GM18511 (cell line): Measurements from ENCODE around the gene LNP1.

Experiments used
- ATAC-seq: cut with Tn5 transposase; IDR thresholded peaks from one replicate; pipeline ENCODE4 v1.9.1; 2021; ENCODE audit warnings: mild to moderate bottlenecking, moderate library complexity; ENCODE audit not compliant: unreplicated experiment

LNP1 gene

DNA sequence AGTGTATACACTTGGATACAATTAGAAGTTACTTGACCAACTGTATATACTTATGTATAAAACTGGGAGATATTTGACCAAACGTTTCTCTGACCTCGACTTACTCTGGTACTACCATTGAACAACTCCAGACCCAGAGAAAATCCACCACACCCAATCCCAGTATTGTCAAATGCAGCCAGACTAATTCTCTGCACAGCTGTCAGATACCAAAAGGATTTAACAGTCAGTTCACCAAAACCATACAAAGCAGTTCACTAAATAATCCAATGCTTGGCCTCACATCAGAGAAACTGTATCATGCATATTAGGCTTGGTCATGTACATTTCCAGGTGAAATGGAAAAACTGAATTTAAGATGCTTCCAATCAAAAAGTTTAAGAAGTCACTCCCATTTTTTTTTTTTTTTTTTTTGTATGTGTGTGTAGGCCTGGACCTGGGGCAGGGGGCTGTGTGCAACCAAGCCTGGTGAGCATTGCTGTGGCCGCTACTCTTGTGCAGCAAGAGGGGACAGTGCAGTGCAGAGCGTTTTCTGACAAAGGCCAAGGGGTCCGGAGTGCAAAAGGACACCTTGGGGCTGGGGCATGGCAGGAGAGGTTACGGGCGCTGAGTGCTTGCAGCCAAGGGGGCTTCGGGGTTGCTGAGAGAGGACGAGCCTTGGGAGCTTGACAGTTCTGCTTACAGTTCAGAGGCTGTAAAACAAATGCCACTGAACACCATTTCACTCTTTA is 1.8 kb upstream of the LNP1 start:
- no peak for ATAC-seq

DNA sequence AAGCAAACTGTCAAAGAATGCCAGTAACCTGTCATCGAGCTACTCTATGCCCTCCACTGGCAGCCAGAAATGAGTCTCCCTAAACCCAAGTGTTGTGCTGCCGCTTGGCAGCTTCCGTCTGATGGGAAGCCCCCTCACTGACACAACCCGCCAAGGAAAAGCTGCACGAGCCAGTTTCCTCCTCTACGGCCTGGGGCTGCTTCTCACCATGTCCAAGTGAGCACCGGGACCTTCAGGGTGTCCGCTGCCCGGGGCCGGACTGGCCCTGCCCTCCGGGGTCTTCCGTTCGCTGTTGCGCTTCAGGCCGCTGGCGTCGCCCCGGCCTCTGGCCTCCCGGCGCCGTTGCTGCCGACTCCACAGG is 940 bp upstream of the LNP1 start:
- peak; percentile 9 for ATAC-seq

DNA sequence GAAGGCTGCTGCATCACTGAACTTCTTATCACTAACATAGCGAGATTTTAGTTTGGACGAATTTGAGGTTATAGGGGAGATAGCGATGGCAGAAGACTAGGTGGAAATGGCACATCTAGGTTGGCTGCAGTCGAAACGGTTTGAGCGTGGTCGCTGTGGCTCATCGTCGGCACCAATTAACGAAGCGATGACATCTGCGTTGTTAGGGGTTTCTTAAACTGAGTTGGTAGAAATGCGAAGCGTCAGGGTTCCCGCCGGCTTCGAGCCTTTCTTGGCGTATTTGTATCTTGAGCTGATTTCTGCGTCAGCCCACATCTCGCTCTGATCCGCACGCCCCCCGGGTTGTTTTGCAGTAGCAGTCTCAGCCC is 319 bp downstream of the LNP1 start:
- peak; percentile 22 for ATAC-seq

DNA sequence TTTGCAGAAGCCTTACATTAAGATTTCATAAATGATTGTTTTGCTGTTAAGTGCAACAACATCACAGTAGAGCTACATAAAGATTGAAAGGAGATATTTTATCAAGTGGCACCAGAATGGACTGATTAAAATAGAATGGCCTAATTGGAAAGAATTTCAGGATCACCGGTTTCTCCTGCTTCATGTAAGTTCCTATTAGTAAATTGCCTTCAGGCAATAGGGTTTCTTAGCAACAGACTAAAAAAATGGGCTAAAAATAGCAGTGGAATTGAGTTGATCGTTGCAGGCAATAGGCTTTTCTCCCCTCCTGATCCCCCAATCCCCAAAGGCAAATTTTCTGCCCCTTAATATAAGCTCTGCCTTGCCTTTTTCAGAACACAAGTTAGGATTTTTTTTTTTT is 917 bp downstream of the LNP1 start:
- ATAC-seq: no peak

DNA sequence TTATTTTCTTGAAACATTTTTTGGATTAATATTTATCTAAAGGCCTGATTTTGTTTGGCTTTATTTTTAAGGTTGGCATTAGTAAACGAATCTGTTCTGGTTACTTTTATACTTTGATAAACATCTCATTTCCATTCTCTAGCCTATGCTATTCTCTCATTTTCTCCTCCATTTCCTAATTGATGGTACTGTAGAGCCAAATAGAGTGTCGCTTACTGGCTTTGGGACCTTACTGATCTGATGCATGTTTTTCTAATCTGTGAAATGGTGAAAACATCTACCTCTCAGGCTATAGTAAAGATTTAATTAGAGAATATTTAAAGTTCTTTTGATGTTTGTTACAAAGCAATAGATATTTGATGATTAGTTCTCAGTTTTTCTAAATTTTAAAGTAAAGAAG is 1.6 kb downstream of the LNP1 start:
- no peak for ATAC-seq

DNA sequence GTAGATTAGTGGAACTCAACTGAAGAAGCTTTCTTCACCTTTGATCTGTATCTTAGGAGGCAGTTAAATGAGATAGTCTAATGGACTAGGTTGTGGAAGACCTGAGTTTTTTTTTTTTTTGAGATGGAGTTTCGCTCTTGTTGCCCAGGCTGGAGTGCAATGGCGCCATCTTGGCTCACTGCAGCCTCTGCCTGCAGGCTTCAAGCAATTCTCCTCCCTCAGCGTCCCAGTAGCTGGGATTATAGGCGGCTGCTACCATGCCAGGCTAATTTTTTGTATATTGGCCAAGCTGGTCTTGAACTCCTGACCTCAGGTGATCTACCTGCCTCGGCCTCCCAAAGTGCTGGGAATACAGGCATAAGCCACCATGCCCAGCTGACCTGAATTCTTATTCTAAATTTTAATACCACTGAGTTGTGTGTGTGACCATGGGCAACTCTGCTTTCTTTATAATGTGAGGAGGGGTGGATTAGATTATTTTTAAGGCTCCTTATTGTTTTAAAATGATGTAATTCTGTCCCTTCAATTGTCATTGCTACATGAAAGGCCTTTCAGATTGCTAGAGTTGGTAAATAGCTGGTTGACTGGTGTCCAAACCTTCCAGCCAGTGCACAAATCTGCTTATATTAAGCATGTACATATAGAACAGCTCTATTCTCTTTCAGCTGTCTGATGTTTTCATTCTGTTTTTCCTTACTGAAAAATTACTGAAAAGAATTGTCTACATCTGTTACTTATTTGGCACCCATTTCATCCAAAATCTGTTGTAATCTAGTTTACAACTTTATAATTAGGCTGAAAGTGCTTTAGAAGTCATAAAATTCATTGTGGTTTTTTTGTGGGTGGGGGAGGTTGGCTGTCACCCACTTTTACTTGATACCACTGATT is 2.3 kb downstream of the LNP1 start:
- no peak for ATAC-seq

DNA sequence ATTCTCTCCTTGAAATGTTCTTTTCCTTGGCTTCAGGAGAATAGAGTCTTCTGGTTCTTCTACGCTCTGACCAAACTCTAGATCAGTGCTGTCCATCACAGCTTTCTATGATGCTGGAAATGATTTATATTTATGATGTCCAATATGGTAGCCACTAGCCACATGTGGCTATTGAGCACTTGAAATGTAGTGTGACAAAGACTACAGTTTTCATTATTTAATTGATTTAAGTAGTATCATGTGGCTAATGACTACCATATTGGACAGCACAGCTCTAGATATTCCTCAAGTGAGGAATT is 2.9 kb downstream of the LNP1 start:
- no peak for ATAC-seq

DNA sequence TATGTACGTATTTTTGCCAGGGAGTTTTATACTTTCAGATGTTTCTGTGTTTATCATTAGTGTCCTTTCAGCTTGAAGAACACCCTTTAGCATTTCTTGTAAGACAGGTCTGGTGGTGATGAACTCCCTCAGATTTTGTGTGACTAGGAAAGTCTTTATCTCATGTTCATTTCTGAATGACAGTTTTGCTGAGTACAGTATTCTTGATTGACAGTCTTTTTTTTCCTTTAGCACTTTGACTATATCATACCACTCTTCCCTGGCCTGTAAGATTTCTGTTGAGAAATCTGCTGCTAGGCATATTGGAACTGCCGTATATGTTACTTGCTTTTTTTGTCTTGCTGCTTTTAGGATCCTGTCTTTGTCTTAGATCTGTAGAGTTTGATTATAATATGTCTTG is 5.8 kb downstream of the LNP1 start:
- ATAC-seq: no peak

DNA sequence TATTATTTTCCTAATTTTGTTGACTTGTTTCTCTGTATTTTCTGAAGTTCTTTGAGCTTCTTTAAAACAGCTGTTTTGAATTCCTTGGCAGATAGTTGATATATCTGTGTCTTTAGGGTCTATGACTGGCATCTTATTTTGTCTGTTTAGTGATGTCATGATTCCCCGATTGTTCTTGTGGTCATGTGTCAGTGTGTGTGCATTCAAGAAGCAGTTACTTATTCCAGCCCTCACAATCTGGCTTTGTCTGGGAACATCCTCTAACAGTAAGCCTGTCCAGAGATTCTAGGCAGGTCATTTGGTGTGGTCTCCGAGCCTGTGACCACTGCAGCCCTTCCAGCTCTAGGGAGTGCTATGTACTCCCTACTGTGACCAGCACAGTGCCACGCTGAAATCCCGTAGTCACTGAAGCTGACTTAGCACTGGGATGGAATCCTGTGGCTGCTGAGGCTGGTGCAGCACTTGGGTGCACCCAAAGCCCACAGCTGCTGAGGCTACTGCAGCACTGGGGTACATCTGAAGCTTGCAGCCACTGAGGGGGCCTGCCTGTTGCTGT is 6.7 kb downstream of the LNP1 start:
- no peak for ATAC-seq

DNA sequence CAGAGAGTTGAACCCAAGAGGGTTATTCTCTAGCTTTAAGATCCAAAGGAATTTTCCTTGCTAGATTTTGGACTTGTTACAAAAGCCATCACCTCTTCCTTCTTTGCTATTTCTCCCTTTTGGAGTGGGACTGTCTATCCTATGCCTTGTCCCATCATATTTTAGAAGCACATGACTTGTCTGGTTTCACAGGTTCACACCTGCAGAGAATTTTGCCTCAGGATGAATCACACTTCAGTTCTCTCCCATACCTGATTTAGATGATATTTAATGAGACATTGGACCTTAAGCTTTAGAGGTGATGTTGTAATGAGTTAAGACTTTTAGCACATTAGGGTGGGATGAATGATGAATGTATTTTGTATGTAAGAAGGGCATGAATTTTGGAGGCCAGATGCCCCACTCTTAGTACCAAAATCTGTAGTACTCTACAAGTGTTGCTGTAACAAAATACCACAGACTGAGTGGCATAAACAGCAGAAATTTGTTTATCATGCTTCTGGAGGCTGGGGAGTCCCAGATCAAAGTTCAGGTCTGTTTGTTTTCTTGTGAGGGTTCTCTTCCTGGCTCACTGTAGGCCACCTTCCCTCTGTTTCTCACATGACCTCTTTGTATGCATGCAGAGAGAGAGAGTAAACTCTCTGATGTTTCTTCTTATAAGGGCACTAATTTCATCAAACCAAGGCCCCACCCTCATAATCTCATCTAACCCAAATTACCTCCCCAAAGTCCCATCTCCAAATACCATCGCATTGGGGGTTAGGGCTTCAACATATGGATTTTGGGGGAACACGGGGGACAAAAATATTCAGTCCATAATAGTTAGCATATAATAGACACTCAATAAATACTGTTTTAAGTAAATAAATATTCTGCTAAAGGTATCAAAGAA is 10.0 kb downstream of the LNP1 start:
- ATAC-seq: no peak

DNA sequence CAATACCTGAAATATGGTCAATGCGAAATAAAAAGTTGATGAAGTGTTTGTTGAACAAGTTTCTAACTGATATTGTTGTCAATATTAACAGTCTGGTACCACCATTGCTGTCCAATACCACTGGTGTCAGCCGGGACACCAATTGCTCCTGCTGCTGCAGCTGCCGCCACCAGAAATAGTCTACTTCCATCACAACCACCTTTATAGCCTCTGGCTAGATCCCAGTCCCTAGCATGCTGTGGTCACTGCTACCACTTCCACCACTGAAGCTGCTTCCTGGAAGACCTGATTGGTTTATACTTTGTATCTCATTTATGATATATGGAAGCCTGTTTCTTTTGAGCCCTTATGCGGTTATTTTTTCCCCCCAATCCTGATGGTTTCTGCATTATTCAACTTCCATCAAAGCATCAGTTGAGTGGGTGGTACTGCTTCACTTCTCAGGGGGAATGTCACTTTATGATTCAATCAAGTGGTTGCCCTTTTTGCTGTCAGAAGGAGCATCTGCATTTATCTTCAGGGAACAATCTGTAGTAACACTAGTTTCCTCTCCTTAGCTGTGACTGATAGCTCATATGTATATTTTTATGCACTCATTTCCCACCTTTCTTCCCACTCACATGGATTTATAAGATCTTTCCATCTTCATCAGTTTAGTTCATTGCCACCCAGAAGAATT is 11.7 kb downstream of the LNP1 start:
- ATAC-seq: no peak

DNA sequence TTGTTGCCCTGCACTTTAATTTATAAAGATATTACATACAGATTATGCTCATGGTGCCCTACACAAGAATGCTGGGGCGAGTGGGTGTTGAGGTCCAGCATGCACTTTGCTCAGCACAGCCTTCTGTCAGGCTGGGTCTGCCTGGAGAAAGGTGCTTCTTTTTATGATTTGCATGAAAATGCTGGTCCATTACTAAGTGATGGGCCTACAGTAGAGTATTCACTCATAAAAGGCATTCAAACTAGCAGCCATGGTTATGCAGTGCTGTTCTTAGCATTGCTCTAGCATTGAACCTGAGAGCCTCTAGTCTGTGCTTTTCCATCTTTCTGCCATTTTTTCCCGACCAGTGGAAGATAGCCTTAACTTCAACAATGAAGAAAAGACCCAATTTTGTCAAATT is 12.3 kb downstream of the LNP1 start:
- no peak for ATAC-seq

DNA sequence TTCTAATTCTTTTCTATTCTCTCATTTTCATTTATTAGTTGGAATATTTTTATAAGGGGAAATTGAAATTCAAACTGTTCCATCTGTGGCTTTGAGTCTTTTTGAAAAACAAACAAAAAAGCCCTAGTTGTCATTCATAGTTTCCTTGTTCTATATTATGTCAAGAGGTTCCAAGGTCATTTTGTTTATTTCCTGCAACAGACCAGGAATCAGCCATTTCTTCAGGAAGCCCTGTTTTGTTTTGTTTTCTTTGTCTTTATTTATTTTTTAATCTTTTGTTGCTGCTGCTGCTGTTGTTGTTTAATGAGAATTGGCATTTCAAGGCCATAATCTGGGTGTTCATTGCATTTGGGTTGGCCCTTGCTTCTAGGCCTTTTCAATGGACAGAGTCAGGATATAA is 14.8 kb downstream of the LNP1 start:
- ATAC-seq: no peak

DNA sequence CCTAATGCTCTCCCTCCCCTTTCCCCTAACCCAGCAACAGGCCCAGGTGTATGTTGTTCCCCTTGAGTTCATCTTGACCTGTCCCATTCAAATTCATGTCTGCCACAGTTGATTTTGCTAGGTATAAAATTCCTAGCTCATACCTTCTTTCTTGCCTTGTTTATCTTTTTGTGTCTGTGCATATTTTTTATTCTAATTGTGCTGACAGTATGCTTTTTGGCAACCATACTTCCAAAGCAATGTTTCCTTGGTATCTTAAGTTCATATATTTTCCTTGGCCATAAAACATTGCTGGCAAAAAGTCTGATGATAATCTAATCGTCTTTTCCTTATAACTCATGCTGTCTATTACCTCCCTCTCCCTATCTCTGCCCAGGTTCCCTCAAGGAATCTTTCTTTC is 15.5 kb downstream of the LNP1 start:
- ATAC-seq: no peak

DNA sequence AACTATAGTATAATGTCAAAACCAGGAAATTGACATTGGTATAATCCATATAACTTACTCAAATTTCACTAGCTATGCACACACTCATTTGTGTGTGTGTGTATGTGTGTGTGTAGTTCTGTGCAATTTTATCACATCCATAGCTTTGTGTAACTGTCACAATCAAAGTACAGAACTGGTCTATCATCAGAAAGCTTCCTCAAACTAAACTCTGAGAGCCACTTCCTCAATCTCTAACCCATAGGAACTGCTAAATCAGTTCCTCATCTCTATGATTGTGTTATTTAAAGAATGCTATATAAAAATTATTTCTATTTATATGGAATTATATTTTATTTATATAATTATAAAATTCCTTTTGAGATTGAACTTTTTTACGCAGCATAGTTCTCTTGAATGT is 18.1 kb downstream of the LNP1 start:
- ATAC-seq: no peak

DNA sequence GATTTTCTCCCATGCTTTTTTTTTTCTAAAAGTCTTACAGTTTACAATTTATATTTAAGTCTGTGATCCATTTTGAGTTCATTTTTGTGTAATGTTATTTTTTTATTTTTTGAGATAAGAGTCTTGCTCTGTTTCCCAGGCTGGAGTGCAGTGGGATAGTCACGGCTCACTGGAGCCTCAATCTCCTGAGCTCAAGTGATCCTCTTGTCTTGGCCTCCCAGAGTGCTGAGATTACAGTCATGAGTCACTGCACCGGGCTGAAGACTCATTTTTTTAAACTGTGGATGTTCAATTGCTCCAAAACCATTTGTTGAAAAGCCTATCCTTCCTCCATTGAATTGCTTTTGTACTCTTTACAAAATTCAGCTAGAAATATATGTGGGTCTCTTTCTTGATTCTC is 19.5 kb downstream of the LNP1 start:
- ATAC-seq: no peak

DNA sequence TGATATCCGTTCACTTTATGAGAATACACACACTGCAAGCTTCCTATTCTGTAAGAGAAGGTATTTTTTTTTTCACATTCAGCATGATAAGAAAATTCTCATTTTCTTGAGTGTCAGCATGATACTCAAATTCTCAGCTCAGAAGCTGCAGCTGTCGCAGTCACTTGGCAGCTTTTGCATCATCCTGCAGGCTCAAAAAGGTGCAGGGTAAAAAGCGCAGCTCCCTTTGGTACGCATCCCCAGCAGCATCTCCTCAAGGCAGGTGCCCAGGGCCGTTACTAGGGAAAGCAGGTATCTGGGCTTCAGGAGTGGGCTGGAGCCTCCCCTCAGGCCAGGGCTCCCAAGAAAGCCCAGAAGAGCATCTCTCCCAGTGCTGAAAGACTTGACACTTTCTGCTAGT is 22.3 kb downstream of the LNP1 start:
- no peak for ATAC-seq

DNA sequence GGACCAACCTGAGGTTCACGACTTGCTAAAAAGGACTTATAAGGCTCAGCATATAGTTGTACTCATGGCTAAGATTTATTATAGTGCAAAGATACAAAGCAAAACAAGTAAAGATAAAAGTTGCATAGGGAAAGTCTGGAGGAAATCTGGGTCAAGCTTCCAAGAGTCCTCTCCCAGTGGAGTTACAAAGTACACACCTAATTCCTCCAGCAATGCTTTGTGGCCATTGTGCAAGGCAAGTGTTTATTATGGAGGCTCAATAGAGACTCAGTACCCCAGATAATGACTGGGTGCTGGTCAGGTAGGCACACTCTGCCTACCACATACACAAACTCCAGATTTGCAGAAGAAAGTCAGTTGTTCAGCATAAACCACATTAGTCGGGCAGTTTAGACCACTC is 22.9 kb downstream of the LNP1 start:
- no peak for ATAC-seq

DNA sequence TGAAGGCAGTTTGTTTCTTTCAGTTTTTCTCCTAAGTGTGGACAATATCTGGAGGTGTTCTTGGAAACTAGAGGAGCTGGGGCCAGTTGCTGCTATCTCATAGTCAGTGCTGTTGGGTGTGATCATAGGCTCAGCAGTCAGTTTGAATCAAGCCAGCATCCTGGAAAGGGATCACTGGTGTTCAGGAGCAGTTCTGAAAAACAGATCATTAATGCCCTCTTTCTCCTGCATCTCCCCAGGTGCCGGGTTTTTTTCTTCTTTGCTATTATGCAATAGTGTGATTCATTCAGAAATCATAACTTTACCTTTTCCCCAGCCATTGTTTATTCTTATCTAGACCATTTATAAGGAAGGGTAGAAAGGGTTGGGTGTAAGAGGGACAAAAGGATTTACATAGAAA is 24.0 kb downstream of the LNP1 start:
- ATAC-seq: no peak

DNA sequence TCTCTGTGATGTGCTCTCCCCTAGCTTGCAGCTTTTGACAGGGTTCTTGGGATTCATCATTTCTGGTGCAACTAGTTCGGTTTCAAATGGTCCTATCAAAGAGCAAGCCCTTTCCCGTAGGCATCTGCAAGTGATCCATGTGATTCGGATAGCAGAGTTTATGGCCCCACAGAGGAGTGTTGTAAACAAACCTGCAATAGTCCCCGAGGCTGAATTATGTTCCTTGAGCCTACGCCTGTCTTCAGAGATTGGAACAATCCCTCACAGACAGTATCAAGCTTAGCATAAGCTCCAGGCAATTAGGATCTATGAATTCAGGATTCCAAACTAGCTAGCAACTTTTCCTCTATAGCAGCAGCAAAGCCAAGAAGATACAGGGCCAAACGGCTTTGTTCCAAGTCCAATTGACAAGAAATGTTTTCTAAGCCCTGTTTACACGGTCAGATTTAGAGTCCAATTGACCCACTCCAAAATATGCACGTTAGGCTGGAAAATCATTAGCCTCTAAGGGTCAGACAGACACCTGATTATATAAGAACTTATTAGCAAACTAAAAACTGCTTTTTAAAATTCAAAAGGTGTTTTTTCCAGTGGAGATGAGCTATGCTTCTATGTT is 24.8 kb downstream of the LNP1 start:
- ATAC-seq: no peak

DNA sequence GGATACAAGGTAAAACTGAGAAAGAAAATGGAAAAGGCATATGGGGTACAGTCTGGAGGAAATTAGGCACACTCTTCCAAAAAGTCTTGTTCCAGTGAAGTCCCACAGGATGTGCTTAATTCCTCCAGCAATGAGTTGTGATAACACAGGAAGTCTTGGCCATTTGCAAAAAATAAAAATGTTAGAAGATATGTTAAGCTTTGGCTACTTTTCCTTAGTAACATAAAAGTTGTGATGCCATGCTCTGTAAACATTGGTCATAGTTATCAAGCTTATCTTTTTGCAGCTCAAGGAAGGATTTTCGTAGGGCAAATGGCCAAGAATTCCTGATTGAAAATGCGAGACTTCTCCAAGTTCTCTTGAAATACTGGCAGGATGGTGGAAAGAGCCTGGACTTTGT is 26.4 kb downstream of the LNP1 start:
- no peak for ATAC-seq
